ENCODE measurements around the gene TOR1A.
"Not testable (repeated sequence)": the region's sequence is repeated elsewhere in the genome, so short reads cannot be mapped to it uniquely, and the experiment has no call there.

Gene TOR1A

DNA sequence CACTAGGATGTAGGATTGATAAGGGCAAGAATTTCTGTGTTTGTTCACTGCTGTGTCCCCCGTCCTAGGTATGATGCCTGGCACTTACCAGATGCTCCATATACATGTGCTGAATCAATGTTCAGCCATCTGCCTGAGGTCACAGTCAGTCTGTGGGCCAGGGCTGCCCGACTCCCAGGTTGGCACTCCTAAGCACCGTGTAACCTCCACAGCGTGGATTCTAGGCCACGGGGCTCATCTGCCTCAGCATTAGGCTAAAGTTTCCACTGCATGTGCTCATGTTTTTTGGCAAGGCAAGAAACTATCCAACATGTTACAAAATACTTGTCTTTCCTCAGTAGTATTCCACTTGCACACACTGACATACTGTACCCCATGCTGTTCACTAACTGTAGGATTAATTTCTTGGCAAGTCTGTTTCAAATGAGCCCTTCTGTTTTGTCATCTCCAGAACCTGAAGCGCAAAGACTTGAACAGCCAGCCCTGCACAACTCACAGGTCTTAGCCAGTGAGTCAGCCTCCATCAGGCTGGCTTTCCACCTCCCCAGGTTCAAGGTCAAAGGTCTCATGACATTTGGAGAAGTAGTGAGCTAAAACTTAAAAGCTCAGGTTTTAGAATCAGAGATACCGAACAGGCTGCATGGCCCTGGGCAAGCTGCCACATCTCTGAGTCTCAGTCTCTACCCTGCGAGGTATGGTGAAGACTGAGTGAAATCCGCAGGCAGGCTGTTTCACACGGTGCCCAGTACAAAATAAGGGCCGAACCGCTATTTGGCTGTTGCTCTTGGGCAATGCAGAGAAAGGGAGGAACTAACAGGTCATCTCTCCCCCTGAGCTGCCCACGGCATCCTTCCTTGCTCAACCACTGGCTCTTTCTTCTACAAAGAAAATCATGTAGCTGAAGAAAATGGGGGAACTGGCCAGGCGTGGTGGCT is 7.2 kb downstream of the TOR1A start:
- DNase-seq: no peak

DNA sequence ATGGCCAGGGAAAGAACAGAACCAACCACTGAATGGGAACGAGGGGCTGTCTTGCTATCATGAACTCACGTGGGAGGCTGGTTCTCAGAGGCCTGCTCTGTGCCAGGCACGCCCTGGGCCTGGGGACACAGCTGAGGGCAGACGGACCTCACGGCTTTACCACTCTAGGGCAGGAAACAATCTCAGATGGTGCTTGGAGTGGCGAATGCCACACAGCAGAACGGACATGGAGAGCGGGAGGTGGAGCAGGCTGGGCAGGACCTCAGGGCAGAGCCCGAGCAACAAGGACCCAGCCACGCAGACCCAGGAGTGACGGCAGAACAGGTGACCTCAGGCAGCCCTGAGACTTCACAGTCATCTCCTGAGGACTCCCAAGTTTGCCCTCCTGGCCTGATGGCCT is 8.7 kb downstream of the TOR1A start:
- DNase-seq: no peak

DNA sequence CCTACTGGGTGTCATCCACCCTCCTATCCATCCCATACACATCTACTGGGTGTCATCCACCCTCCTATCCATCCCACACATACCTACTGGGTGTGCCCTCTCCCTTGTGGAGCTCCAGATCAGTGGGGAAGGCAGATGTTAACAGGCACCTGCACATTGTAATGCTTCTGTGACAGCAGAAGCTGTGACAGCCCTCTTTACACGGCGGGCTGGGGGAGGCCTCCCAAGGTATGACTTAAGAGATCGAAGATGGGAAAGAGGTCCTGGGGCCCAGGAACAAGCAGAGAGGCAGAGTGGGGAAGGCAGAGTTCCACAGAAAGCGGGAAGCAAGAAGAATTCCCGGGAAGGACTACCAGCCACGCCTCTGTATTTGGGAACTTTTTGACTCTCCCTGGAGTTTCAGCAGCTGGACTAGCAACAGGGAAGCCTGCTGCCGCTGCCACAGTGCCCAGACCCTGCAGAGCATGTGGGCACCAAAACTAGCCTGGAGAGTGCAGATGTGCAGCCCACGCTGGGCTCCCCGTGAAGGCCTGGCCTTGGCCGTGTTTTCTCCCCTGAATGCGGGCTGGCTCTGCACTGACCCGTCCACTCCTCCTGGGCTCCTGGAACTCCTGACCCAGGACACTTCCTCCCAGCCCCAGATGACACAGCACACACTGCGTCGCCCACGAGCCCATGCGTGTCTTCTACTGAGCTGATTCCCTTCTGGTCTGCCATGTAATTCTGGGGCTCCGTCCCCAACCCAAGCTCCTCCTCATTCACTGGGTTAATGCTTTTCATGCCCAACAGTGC is 9.3 kb downstream of the TOR1A start:
- no peak for DNase-seq

DNA sequence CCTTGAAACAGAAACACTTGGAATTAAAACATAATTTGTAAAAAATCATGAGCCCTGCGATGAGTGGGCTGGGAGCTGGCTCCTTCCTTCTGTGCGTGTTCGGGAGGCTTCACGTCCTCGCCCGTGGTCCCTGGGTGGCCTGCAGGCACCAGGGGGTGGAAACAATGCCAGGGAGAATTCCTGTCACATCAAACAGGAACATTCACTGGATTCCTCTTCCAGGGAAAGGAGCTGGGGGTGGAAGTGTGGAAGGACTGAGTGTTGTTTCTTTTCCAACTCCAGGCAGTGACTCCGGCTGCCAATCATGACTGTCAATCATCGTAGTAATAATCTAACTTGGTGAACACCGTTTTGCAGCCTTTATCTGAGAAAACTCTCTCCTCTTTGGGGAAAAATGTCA is 10.3 kb downstream of the TOR1A start:
- no peak for DNase-seq

DNA sequence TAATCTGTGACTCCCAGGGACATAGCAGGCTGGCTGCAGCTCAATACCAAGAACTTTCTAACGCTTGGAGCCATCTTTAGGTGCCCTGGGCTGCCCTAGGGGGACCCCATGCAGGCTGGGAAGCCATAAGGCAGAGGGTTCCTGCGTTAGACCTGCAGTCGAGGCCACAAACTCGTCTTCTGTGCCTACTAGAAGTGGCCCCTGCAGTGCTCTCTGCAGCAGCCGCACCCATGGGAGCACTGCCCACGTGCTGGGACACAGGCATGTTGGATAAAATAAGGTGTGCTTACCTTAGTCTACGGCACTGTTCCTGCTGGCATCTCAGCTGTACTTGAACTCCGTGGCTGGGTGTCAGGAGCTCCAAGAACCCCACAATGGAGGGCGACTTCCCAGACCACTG is 11.6 kb downstream of the TOR1A start:
- no peak for DNase-seq

DNA sequence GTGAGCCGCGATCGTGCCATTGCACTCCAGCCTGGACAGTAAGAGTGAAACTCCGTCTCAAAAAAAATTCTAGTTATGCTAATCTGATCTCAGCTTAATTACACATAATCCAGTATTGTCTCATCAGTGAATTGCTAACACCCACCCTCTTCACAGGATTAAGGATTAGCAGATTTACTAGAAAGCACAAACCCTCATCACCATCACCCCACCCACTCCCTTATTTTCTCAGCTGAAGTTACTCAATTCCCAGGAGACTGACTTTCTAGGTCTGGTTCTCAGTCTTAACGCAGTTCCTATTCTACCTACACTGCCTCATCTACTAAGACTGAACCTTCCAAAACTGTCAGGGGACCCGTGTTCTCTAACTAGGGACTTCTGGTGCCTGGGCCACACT is 12.0 kb downstream of the TOR1A start:
- DNase-seq: no peak

DNA sequence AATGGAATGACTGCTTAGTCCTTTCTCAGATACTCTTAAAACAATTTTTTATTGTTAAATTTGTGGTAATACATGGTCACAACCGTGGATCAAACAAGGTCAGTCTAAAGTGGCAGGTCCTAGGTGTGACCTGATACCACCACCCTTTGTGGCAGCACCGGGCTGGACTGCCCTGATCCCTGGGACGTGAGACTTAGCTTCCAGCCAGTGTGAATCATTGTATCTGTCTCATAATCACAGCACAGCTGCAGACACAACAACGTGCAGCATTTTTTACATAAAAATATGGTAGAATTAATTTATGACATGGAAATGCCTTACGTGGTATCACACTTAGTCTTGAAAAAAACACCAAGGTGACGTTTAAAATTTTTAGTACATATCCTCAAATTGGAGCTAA is 13.1 kb downstream of the TOR1A start:
- no peak for DNase-seq

DNA sequence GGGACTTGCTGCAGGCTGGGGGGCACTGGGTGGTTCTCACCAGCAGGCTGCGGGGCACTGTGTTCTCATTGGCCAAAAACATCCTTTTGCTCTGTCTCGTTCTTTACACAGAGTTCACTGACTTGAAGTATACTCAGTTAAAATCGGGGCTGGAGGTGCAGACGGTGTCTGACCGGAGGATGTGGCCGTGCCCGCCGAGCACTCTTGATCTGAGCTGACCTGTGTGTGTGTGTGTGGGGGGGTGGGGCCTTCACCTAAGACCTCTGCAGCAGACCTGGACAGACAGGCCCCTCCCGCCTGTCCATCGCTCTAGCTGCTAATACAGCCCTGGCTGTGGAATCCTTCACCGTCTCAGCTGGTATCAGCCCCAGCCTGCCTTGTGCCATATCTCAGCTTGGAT is 13.8 kb downstream of the TOR1A start:
- DNase-seq: no peak

DNA sequence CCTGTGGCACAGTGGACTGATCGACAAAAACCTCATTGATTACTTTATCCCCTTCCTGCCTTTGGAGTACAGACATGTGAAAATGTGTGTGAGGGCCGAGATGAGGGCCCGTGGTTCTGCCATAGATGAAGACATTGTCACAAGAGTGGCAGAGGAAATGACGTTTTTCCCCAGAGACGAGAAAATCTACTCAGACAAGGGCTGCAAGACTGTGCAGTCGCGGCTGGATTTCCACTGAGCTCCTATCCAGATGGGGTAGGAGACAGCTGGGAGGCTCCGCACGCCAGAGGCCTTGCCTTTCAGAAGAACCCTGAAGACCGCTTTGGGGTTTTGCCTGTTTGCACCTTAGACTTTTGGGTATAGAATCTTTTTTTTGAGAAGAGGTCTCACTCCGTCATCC is 14.6 kb downstream of the TOR1A start:
- no peak for DNase-seq

DNA sequence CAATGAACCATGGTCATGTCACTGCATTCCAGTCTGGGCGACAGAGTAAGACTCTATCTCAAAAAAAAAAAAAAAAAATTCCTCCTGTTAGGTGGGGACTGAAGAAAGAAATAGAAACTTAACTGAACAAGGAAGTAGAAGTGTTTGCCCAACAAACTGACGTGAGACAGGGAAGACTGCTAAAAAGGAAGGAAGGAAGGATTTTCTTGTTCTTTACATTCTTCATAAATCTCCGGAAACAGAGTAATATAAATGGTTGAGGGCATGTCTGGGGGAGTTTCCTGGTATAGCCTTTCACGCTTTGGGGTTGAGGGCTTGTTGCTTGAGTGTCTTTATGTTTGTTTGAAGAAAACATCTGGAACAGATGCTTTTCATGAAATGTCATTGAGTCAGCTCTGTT is 17.9 kb downstream of the TOR1A start:
- no peak for DNase-seq

DNA sequence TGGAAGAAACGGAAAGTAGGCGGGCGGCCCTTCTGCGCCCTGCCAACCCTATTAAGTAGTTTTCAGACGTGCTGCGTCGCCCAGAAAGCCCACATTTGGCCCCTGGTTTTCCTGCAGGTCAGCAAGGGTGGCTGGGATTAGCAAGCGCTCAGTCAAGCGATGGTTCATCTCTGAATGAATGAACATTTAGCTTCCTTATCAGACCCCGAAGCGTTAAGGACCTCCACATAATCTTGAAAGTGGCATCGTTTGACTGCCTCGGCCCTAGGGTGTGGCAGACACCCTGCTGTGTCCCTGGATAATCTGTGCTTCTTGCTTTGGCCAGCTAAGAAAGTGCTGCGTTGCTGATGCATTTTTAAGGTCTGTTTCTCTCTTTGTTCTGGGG is 20.3 kb downstream of the TOR1A start:
- DNase-seq: no peak

DNA sequence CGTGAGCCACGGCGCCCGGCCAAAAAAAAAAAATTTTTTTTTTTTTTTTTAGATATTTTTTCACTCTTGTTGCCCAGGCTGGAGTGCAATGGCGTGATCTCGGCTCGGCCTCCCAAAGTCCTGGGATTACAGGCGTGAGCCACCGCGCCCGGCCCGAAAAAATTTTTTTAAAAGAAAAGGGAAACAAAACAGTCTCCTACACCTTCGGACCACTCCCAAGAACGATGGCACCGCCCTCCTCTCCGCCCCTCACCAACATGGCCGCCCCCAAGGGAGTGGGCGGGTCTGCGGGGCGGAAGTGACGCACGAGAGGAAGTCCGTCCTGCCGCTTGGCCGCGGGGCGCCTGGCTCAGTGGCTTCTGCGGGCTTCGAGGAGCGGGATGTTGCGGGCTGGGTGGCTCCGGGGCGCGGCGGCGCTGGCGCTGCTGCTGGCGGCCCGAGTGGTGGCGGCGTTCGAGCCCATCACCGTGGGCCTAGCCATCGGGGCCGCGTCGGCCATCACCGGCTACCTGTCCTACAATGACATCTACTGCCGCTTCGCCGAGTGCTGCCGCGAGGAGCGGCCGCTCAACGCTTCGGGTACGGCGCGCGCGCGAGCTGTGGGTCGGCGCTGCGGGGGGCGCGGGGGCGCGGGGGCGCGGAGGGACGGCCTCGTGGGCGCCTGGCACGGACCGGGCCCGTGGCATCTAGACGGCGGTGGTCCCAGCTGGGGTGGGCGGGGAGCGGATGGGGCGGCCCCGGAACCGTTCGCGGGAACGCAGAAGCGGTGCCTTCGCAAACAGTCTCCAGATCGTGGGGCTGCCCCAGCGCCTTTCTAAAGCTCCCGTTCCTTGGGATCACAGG is 20.9 kb downstream of the TOR1A start, which contains the start of gene TOR1B:
TOR1B (plus strand) TSS at position 352 of the 843 bp plus-strand sequence; CDS start at position 381, 29 bp downstream.
- peak; percentile 87 for DNase-seq

DNA sequence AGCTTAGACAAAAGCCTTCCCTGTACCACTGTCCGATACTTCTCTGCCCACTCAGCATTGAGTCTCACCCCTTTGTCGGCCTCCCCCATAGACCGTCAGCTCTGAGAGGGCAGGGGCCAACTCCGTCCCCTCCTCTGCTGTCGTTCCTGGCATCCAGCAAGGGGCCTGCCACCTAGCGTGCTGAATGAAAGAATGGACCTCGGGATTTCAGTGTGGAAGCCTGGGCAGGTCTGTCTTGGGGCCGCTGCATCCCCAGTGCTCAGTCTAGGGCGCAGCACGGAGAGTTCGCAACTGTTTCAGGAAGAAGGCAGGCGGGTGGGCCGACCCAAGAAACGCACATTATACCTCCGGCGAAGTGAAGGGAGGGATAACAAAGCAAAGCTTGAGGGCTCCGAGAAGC is 22.4 kb downstream of the TOR1A start:
- no peak for DNase-seq

DNA sequence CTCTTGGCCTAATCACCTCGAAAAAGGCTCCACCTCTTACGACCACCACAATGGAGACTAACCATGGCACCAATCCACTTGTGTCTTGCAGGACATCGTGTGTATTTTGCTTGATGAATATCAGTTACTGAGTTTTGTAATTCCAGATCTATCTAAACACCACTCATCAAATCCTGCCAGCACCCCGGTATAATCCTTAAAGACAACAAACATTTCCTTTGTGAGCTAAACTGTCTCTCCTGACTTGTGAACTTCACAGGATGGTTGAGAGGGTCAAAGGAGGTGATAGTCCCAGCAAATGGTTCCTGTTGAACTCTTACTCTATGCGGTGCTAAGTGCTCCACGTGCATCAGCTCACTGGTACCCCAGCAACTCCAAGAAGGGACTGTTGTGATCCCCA is 25.0 kb downstream of the TOR1A start:
- DNase-seq: no peak

DNA sequence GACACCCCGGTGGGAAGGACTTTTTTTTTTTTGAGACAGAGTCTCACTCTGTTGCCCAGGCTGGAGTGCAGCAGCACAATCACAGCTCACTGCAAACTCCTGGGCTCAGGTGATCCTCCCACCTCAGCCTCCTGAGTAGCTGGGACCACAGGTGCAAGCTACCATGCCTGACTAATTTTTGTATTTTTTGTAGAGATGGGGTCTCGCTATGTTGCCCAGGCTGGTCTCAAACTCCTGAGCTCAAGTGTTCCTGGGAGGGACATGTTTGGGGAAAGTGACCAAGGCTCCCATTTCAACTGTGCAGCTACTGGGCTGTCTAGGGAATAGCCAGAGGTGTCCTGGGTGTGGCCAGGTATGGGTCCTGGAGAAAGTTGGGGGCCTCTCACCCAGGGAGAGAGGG is 27.9 kb downstream of the TOR1A start:
- not testable (repeated sequence) for DNase-seq

DNA sequence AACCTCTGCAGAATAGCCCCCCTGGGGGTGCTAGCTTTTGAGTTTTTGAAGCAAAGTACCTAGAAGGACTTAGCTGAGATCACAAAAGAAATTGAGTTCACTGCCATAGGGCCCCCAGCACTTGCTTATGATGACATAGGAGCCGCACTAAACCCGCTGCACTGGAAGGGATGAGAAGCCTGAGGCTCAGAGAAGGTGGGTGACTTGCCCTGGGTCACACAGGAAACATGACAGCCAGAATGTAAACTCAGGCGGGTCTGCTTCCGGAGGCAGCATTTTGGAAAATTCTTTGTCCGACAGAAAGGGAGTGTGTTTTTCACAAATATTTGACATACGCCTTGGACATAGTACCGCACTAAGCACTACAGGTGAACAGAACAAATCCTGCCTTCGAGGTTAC is 29.4 kb downstream of the TOR1A start:
- DNase-seq: no peak

DNA sequence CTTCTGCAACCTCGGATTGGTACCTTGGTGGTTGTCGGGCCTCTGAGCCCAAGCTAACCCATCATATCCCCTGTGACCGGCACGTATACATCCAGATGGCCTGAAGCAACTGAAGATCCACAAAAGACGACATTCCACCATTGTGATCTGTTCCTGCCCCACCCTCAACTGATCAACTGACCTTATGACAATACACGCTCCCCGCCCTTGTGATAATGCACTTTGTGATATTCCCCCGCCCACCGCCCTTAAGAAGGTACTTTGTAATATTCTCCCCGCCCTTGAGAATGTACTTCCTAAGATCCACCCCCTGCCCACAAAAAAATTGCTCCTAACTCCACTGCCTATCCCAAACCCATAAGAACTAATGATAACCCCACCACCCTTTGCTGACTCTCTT is 37.5 kb downstream of the TOR1A start:
- no peak for DNase-seq

DNA sequence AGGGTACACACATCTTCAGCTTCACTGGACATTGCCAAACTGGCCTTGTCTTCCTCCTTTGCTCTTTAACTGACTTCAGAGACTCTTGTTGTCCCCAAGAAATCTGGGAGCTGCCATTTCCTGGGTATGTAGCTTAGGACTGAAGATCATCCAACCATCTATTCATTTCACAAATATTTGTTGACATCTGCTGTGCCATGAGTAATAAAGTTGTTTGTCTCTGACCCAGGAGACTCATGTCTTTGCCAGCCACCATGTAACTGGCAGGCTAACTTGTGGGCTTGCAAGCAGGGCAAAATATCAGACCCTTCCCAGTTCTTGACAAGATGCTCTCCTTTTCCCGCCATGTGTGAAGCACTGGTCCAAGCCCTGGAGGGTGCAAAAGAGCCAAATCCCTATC is 38.1 kb downstream of the TOR1A start:
- no peak for DNase-seq

DNA sequence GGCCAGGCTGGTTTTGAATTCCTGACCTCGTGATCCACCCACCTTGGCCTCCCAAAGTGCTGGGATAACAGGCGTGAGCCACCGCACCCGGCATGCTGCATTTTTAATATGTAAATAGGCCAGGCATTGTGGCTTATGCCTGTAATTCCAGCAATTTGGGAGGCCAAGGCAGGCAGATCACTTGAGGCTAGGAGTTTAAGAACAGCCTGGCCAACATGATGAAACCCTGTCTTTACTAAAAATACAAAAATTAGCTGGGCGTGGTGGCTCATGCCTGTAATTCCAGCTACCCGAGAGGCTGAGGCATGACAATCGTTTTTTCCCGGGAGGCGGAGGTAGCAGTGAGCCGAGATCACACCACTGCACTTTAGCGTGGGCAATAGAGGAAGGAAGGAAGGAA is 39.0 kb downstream of the TOR1A start:
- not testable (repeated sequence) for DNase-seq

DNA sequence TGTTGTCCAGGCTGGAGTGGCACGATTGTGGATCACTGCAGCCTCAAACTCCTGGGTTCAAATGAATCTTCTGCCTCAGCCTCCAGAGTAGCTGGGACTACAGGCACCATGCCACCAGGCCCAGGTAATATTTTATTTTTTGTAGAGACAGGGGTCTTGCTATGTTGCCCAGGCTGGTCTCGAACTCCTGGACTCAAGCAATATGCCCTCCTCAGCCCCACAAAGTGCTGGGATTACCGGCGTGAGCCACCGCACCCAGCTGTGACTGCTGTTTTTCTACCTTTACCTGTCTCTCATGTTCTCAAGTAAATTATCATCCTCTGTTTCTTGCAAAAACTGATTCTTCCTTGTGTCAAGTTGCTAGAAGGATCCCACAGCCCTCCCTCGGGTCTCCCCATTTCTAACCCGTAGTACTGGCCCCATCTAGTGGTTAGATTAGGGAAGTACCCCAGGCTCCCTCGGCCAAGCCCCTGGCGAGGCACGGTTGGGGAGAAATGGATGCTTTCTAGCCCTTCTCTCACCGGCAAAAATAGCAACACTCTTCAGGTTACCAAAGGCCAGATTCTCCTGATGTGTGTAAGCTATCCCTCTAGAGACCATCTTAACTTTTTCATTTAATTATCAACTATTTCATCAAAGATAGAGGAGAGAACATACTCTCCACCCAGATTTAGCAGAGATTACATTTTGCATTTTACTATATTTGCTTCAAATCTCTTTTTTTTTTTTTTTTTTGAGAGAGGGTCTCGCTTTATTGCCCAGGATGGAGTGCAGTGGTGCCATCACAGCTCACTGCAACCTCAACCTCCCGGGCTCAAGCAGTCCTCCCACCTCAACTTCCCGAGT is 40.2 kb downstream of the TOR1A start:
- peak; percentile 40 for DNase-seq

DNA sequence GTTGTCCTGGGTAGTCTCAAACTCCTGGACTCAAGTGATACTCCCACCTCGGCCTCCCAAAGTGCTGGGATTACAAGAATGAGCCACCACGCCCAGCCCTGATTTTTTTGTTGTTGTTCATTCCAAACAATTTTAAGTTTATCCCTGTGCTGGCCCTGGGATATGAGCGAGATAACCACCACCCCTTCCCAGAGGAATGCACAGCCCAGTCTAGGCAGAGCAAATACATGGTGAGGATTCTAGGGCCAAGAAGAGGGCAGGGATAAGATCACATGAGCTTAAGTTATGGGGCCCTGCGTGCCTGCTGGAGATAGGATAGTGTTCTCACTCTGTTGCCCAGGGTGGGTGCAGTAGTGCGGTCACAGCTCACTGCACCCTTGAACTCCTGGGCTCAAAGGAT is 42.0 kb downstream of the TOR1A start:
- no peak for DNase-seq

DNA sequence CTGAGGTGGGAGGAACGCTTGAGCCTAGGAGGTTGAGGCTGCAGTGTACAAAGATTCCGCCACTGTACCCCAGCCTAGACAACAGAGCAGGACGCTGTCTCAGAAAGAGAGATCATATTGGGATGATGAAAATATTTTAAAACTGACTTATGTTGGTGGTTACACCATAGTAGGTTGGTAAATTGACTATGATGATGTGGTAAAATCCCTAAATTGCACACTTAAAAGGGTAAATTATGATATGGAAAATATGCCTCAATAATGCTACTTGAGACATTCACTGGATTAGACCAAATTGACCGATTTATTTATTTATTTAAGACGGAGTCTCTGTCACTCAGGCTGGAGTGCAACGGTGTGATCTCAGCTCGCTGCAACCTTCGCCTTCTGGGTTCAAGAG is 42.8 kb downstream of the TOR1A start:
- DNase-seq: no peak

Data from NCI-H1092 treated with DMSO at 0.1 percent for 48 hours (cell line).